WTC11 (cell line): ENCODE measurements around the gene SPEM3. TPM values are rescaled to one million over a fixed set of nuclear protein-coding genes. Genes with fewer than 3 reads are reported as not detected.
A peak's percentile ranks its signal among the peaks of the same experiment; 100 is the strongest.

ENCODE experiments used
- CREM ChIP-seq: sonication (generic); formaldehyde crosslinking; IDR thresholded peaks from 2 replicates; pipeline ENCODE4 v1.8.1; 2022; ENCODE audit warnings: mild to moderate bottlenecking, missing genetic modification reagents, moderate library complexity
- E2F4 ChIP-seq: sonication (generic); formaldehyde crosslinking; IDR thresholded peaks from 2 replicates; pipeline ENCODE4 v1.8.1; 2022; ENCODE audit warnings: low read depth, mild to moderate bottlenecking, moderate library complexity, missing genetic modification reagents, borderline replicate concordance
- ELF4 ChIP-seq: sonication (generic); formaldehyde crosslinking; IDR thresholded peaks from 2 replicates; pipeline ENCODE4 v1.8.1; 2022; ENCODE audit warnings: low read depth, mild to moderate bottlenecking, moderate library complexity, missing genetic modification reagents
- EMX1 ChIP-seq: fragments of 250-450 bp; sonication (Bioruptor Pico); IDR thresholded peaks from 2 replicates; pipeline ENCODE4 v1.8.0; 2021; ENCODE audit warnings: mild to moderate bottlenecking
- FOXP4 ChIP-seq: sonication (generic); formaldehyde crosslinking; IDR thresholded peaks from 2 replicates; pipeline ENCODE4 v1.8.0; 2022; ENCODE audit warnings: mild to moderate bottlenecking, missing genetic modification reagents
- KAT7 ChIP-seq: sonication (generic); formaldehyde crosslinking; IDR thresholded peaks from 2 replicates; pipeline ENCODE4 v1.8.1; 2023; ENCODE audit warnings: missing genetic modification reagents, mild to moderate bottlenecking, borderline replicate concordance
- MAX ChIP-seq: sonication (generic); formaldehyde crosslinking; IDR thresholded peaks from 2 replicates; pipeline ENCODE4 v1.8.0; 2022; ENCODE audit warnings: mild to moderate bottlenecking, missing genetic modification reagents
- MYBL2 ChIP-seq: sonication (generic); formaldehyde crosslinking; IDR thresholded peaks from 2 replicates; pipeline ENCODE4 v1.8.1; 2023; ENCODE audit warnings: mild to moderate bottlenecking, moderate library complexity, missing genetic modification reagents
- NR1H2 ChIP-seq: sonication (generic); formaldehyde crosslinking; IDR thresholded peaks from 2 replicates; pipeline ENCODE4 v1.9.0; 2021; ENCODE audit warnings: mild to moderate bottlenecking, moderate library complexity, missing genetic modification reagents
- NR3C1 ChIP-seq: sonication (generic); formaldehyde crosslinking; conservative IDR thresholded peaks from 2 replicates; pipeline ENCODE4 v1.8.1; 2023; ENCODE audit warnings: low read depth, mild to moderate bottlenecking, missing genetic modification reagents
- PRRX2 ChIP-seq: fragments of 250-450 bp; sonication (Bioruptor Pico); IDR thresholded peaks from 2 replicates; pipeline ENCODE4 v1.8.0; 2021; ENCODE audit warnings: mild to moderate bottlenecking
- RELA ChIP-seq: sonication (generic); formaldehyde crosslinking; IDR thresholded peaks from 2 replicates; pipeline ENCODE4 v1.8.1; 2022; ENCODE audit warnings: missing genetic modification reagents, mild to moderate bottlenecking, borderline replicate concordance
- RORB ChIP-seq: fragments of 250-450 bp; sonication (Bioruptor Pico); IDR thresholded peaks from 2 replicates; pipeline ENCODE4 v1.9.0; 2021; ENCODE audit warnings: mild to moderate bottlenecking
- TP53 ChIP-seq: sonication (generic); formaldehyde crosslinking; IDR thresholded peaks from 2 replicates; pipeline ENCODE4 v1.8.1; 2023; ENCODE audit warnings: mild to moderate bottlenecking, missing genetic modification reagents
- ZNF138 ChIP-seq: sonication (generic); formaldehyde crosslinking; conservative IDR thresholded peaks from 2 replicates; pipeline ENCODE4 v1.8.1; 2022; ENCODE audit warnings: mild to moderate bottlenecking, moderate library complexity, missing genetic modification reagents
- ZNF263 ChIP-seq: sonication (generic); formaldehyde crosslinking; IDR thresholded peaks from 2 replicates; pipeline ENCODE4 v1.8.1; 2022; ENCODE audit warnings: low read depth, mild to moderate bottlenecking, moderate library complexity, missing genetic modification reagents
- ZNF281 ChIP-seq: sonication (generic); formaldehyde crosslinking; IDR thresholded peaks from 2 replicates; pipeline ENCODE4 v1.8.0; 2023; ENCODE audit warnings: mild to moderate bottlenecking, missing genetic modification reagents
- ZNF317 ChIP-seq: sonication (generic); formaldehyde crosslinking; IDR thresholded peaks from 2 replicates; pipeline ENCODE4 v1.8.1; 2023; ENCODE audit warnings: low read depth, mild to moderate bottlenecking, moderate library complexity, missing genetic modification reagents, borderline replicate concordance
- ZNF425 ChIP-seq: fragments of 250-450 bp; sonication (Bioruptor Pico); conservative IDR thresholded peaks from 2 replicates; pipeline ENCODE4 v1.9.0; 2021; ENCODE audit warnings: mild to moderate bottlenecking
- ZNF671 ChIP-seq: fragments of 250-450 bp; sonication (Bioruptor Pico); IDR thresholded peaks from 2 replicates; pipeline ENCODE4 v1.8.0; 2021; ENCODE audit warnings: mild to moderate bottlenecking
- total RNA-seq: library from RNA; stranded (reverse); gene quantifications from 3 replicates; pipeline ENCODE4 v1.2.3, GENCODE V29; 2021
- TF ChIP-seq, protein P1 (sequence below): sonication (generic); formaldehyde crosslinking; IDR thresholded peaks from 2 replicates; pipeline ENCODE4 v1.8.1; 2023; ENCODE audit warnings: mild to moderate bottlenecking, moderate library complexity, missing genetic modification reagents
- TF ChIP-seq, protein P2 (sequence below): fragments of 250-450 bp; sonication (Bioruptor Pico); IDR thresholded peaks from 2 replicates; pipeline ENCODE4 v1.9.0; 2021; ENCODE audit warnings: mild to moderate bottlenecking
- TF ChIP-seq, protein P3 (sequence below): sonication (generic); formaldehyde crosslinking; IDR thresholded peaks from 2 replicates; pipeline ENCODE4 v1.8.1; 2023; ENCODE audit warnings: mild to moderate bottlenecking, missing genetic modification reagents
- TF ChIP-seq, protein P4 (sequence below): fragments of 250-450 bp; sonication (Bioruptor Pico); IDR thresholded peaks from 2 replicates; pipeline ENCODE4 v2.1.2; 2022; ENCODE audit warnings: mild to moderate bottlenecking, moderate library complexity

Gene SPEM3
- total RNA-seq, 1 experiment from 2014 or later: not detected

- TF ChIP-seq, protein P1, sequence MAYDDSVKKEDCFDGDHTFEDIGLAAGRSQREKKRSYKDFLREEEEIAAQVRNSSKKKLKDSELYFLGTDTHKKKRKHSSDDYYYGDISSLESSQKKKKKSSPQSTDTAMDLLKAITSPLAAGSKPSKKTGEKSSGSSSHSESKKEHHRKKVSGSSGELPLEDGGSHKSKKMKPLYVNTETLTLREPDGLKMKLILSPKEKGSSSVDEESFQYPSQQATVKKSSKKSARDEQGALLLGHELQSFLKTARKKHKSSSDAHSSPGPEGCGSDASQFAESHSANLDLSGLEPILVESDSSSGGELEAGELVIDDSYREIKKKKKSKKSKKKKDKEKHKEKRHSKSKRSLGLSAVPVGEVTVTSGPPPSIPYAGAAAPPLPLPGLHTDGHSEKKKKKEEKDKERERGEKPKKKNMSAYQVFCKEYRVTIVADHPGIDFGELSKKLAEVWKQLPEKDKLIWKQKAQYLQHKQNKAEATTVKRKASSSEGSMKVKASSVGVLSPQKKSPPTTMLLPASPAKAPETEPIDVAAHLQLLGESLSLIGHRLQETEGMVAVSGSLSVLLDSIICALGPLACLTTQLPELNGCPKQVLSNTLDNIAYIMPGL (CRISPR knock-in tag): peak; percentile 100
- no peak for TF ChIP-seq ZNF425
- TF ChIP-seq, protein P2, sequence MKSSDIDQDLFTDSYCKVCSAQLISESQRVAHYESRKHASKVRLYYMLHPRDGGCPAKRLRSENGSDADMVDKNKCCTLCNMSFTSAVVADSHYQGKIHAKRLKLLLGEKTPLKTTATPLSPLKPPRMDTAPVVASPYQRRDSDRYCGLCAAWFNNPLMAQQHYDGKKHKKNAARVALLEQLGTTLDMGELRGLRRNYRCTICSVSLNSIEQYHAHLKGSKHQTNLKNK (CRISPR knock-in tag): no peak
- peak; percentile 34; the same call in 1 of the 2 replicates for TF ChIP-seq TP53 (CRISPR knock-in tag)
- no peak for TF ChIP-seq EMX1 (CRISPR knock-in tag)
- no peak for TF ChIP-seq ZNF281 (CRISPR knock-in tag)
- TF ChIP-seq ZNF671 (CRISPR knock-in tag): no peak
- TF ChIP-seq ELF4 (CRISPR knock-in tag): peak; percentile 86; the same call in 1 of the 2 replicates
- peak; percentile 77 for TF ChIP-seq FOXP4 (CRISPR knock-in tag)
- peak; percentile 89; the same call in 1 of the 2 replicates for TF ChIP-seq MYBL2
- no peak for TF ChIP-seq RELA (CRISPR knock-in tag)
- TF ChIP-seq NR3C1 (CRISPR knock-in tag): peak; percentile 87; the same call in 1 of the 2 replicates
- TF ChIP-seq ZNF138 (CRISPR knock-in tag): peak; percentile 31; the same call in 1 of the 2 replicates
- no peak for TF ChIP-seq KAT7 (CRISPR knock-in tag)
- TF ChIP-seq CREM (CRISPR knock-in tag): peak; percentile 75; the same call in 1 of the 2 replicates
- no peak for TF ChIP-seq PRRX2 (CRISPR knock-in tag)
- TF ChIP-seq, protein P3, sequence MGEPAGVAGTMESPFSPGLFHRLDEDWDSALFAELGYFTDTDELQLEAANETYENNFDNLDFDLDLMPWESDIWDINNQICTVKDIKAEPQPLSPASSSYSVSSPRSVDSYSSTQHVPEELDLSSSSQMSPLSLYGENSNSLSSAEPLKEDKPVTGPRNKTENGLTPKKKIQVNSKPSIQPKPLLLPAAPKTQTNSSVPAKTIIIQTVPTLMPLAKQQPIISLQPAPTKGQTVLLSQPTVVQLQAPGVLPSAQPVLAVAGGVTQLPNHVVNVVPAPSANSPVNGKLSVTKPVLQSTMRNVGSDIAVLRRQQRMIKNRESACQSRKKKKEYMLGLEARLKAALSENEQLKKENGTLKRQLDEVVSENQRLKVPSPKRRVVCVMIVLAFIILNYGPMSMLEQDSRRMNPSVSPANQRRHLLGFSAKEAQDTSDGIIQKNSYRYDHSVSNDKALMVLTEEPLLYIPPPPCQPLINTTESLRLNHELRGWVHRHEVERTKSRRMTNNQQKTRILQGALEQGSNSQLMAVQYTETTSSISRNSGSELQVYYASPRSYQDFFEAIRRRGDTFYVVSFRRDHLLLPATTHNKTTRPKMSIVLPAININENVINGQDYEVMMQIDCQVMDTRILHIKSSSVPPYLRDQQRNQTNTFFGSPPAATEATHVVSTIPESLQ: no peak
- TF ChIP-seq, protein P4, sequence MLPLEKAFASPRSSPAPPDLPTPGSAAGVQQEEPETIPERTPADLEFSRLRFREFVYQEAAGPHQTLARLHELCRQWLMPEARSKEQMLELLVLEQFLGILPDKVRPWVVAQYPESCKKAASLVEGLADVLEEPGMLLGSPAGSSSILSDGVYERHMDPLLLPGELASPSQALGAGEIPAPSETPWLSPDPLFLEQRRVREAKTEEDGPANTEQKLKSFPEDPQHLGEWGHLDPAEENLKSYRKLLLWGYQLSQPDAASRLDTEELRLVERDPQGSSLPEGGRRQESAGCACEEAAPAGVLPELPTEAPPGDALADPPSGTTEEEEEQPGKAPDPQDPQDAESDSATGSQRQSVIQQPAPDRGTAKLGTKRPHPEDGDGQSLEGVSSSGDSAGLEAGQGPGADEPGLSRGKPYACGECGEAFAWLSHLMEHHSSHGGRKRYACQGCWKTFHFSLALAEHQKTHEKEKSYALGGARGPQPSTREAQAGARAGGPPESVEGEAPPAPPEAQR: no peak
- TF ChIP-seq RORB (CRISPR knock-in tag): no peak
- TF ChIP-seq ZNF263 (CRISPR knock-in tag): no peak; the same call in 1 of the 2 replicates
- TF ChIP-seq E2F4 (CRISPR knock-in tag): no peak
- peak; percentile 91 for TF ChIP-seq MAX (CRISPR knock-in tag)
- no peak for TF ChIP-seq NR1H2 (CRISPR knock-in tag)
- TF ChIP-seq ZNF317 (CRISPR knock-in tag): 0 out of 2 replicates have a peak, but pooled peaks have one; percentile 50
These were observed 8.1 kb downstream of the SPEM3 start (continued) for GRCh38 chr17:7436556-7437368.
